Iris pigment epithelial cell (primary cell): ENCODE results near the gene AGFG2.
"Not testable (repeated sequence)": the region's sequence is repeated elsewhere in the genome, so short reads cannot be mapped to it uniquely, and the experiment has no call there.

Experiments used
- DNase-seq: peaks from one replicate; pipeline ENCODE4 v3.0.0-alpha.2; 2011; ENCODE audit warnings: low read depth

Gene AGFG2

DNA sequence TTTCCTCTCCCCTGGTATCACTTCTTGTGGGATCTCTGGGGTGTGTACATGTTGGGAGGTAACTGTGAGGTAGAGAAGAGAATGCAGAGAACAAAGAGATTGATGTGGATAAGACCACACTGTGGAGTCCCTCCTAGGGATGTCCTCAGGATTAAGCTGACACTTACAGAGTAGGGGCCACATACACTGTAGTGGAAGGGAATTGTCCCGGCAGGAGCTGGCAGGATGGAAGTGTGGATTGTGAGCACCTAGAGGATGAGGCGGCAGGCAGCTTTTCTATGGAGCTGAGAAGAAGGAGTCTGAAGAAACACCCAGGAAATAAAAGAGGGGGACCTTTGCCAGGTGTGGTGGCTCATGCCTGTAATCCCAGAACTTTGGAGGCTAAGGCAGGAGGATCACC, 13.5 kb downstream of the AGFG2 start:
- DNase-seq = no peak

DNA sequence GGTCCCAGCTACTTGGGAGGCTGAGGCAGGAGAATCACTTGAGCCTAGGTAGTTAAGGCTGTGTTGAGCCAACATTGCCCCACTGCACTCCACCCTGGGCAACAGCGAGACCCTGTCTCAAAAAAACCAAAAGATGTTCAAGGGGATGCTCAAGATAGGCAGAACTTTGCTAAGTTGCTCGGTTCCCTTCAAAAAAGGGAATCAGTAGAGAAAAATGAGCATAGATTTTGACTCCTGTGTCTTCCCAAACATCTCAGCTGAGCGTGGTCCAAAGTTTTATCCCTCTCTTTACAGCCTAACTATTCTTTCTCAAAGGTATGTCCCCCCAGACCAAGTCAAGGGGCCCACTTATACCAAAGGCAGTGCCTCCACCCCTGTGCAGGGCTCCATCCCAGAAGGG, 14.0 kb downstream of the AGFG2 start:
- DNase-seq = no peak

DNA sequence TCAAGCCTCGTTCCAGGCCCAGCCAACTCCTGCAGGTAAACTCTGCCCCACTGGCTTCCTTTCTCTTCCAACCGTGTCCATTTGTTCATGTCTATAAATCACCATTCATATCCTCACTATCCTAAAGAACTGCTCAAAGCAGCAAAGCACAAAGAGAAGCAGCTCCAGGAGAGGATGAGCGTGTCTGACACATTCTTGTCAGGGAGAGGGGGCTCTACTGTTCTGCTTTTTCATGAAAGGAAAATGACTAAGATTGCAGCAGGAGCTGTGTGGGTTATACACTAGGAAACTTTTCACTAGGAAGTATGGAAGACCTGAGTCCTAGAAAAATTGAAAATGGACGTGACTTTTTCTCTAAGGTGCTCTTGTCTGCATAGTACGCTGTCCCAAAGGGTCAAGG, 16.7 kb downstream of the AGFG2 start:
- DNase-seq = no peak

GRCh38 chr7:100556541-100556940, 17.5 kb downstream of the AGFG2 start:
- DNase-seq = peak; percentile 66

DNA sequence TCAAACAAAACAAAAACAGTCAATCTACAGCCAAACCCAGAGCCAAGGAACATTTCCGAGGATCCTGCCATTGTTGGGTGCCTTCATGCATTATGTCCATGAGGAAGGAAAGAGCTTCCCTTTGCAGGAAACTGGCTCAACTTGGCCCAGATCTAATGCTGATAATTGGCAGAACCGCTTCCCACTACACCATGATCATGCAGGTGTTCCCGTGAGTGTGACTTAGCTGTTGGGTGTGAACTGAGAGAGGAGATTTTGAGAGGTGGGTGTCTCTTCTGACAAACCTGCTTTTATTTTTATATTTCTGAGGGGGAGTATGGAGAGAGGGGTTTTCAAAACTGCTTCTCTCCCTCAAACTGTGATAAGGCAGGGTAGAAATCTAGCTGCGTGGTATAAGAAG, 20.1 kb downstream of the AGFG2 start:
- DNase-seq = no peak

DNA sequence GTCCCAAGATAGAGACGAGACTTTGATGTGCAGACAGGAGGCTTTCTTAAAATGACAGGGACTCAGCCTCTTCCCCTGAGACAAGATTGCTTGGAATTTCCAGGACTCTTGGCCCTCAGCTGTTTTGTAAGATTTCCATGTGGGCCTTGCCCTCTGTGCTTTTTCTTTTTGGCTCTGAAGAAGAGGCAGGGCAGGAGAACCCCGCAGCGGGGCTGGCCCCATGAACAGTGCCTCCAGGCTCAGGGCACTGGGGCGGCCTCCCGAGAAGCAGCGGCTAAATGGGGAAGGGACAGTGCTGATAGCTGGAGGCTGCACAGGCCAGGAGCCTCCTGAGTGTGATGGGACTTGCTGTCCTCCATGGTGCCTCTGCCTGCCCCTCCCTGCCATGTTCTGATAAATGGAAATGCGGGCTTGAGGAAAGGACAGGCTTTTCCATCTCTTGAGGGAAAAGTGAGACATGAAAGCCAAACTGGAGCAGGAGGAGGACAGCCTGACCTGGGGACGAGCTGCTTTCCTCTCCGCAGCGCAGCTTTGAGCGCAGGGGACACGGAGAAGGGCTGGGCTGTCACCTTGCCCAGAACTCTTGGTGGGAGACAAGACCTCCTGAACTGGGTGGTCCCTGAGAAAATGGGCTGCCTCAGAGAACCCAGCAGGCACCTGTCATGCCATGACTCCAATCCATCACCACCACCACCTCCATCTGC, 22.6 kb downstream of the AGFG2 start:
- no peak for DNase-seq

DNA sequence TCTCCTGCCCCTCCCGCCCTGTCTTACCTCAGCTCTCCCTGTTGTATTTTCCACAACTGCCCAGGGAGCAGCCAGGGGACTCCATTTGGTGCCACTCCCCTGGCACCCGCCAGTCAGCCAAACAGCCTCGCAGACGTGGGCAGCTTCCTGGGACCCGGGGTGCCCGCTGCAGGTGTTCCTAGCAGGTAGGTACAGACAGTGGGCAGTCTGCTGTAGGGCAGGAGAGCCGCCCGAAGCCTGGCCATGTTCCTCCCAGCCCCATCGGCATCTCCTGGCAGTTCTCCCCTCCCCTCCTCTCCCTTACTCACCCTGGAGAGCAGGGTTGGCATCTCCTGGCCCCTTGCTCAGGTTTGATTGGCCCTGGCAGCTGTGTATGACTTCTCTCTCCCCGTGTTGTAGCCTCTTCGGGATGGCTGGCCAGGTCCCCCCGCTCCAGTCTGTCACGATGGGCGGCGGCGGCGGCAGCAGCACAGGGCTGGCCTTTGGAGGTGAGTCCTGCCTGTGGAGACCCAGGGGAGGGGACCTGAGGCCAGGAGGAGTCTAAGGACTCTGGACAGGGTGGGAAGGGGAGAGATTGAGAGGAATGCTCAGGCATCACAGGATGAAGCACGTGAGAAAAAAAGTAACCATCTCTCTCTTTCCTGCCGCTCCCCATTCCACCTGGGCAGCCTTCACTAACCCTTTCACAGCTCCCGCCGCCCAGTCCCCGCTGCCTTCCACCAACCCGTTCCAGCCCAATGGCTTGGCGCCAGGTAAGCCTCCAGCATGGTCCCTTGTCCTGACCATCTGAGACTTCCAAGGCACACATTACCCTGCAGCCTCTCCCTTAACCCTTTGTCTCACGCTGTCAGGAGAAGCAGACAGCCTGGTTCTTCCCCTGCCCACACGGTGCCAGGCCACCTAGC, 23.4 kb downstream of the AGFG2 start:
- no peak for DNase-seq

DNA sequence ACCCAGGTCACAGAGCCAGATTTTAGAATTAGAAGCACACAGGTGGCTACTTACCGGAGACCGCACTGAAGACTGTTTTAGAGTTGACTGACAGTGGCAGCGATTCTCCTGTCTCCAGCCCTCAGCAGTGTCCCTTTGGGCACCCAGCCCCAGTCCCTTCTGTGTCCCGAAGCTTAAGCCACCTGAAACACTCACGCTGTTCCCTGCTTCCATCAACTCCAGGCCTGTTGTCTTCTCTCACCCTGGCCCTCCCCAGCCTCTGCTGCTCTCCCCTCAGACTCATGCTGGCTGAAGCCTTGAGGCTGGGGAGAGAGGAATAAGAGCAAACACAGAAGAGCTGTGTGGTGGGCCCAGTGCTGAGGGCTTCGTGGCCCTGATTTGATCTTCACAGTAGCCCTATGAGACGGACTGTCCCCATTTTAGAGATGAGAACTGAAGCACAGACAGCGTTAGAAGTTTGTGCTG, 24.1 kb downstream of the AGFG2 start:
- DNase-seq = no peak

DNA sequence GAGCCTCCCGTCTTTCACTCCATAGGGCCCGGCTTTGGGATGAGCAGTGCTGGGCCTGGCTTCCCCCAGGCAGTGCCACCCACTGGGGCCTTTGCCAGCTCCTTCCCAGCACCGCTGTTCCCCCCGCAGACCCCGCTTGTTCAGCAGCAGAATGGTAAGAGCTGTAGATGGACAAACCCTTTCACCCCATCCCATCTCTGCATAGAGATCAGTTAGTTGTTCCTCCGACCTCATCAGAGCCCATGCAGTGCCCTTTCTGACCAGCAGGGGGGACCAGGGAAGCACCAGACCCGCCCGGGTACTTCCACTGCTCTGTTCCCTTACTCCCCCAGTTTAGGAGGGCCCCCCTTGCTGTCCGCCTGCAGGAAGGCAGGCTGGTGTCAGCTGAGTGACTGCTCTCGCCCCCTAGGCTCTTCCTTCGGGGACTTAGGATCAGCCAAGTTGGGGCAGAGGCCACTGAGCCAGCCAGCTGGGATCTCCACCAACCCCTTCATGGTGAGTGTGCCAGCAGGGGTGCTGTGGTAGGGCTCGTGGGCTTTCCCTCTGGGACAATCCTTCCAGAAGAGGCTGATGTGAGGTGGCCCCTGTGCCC, 24.9 kb downstream of the AGFG2 start:
- peak; percentile 69 for DNase-seq

GRCh38 chr7:100564405-100564804, 25.4 kb downstream of the AGFG2 start:
- not testable (repeated sequence) for DNase-seq

DNA sequence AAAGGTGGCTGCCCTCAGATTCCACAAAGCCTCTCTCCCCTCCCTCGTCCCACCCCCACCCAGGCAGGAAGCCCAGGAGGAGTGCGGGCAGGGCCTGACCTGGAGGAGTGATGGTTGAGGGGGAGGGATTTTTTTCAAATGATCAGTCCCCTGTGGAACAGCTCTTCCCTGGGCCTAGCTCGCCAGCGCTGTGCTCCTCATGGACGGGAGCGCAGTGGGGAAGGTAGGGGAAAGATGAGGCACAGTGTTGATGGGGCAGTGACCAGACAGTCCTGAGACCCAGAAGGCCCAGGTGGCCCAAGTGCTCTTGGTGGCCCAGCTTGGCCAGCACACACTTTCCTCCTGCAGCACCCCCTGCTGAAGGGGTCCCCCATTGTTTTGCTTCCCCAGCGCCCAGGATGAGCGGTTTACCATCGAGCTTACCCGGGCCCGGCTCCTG, 26.1 kb downstream of the AGFG2 start:
- DNase-seq = no peak

- no peak for DNase-seq
Measured at GRCh38 chr7:100566018-100566531, 27.1 kb downstream of the AGFG2 start.

GRCh38 chr7:100567031-100567730, 28.2 kb downstream of the AGFG2 start:
- peak; percentile 42 for DNase-seq

GRCh38 chr7:100567751-100568175, 28.8 kb downstream of the AGFG2 start:
- no peak for DNase-seq

GRCh38 chr7:100568176-100568895, 29.3 kb downstream of the AGFG2 start:
- DNase-seq = no peak

GRCh38 chr7:100568896-100569844, 30.2 kb downstream of the AGFG2 start:
- peak; percentile 56 for DNase-seq

- no peak for DNase-seq
Measured at GRCh38 chr7:100570954-100571828, 32.2 kb downstream of the AGFG2 start.

- DNase-seq = no peak
Measured at GRCh38 chr7:100571829-100572116, 32.8 kb downstream of the AGFG2 start.

GRCh38 chr7:100572281-100572948, 33.4 kb downstream of the AGFG2 start:
- DNase-seq = no peak
